GM19397 (cell line): Measurements from ENCODE around the gene SRGAP2C.
"Not testable (repeated sequence)": the region's sequence is repeated elsewhere in the genome, so short reads cannot be mapped to it uniquely, and the experiment has no call there.

Source experiments
- ATAC-seq: cut with Tn5 transposase; IDR thresholded peaks from one replicate; pipeline ENCODE4 v1.9.1; 2021; ENCODE audit warnings: mild to moderate bottlenecking, moderate library complexity; ENCODE audit not compliant: unreplicated experiment

The SRGAP2C gene

GRCh38 chr1:121321660-121322059 is 136.9 kb downstream of the SRGAP2C start:
- not testable (repeated sequence) for ATAC-seq

- ATAC-seq, result not testable (repeated sequence)
Observed at GRCh38 chr1:121324726-121325125, 140.0 kb downstream of the SRGAP2C start.

- ATAC-seq, result not testable (repeated sequence)
Observed at GRCh38 chr1:121332141-121332540, 147.4 kb downstream of the SRGAP2C start.

GRCh38 chr1:121332599-121333562 is 148.1 kb downstream of the SRGAP2C start:
- ATAC-seq, result not testable (repeated sequence)

GRCh38 chr1:121337958-121338357 is 153.2 kb downstream of the SRGAP2C start:
- ATAC-seq, result not testable (repeated sequence)

- ATAC-seq, result not testable (repeated sequence)
Observed at GRCh38 chr1:121339611-121340010, 154.8 kb downstream of the SRGAP2C start.

- not testable (repeated sequence) for ATAC-seq
Observed at GRCh38 chr1:121343311-121343906, 158.6 kb downstream of the SRGAP2C start.

- not testable (repeated sequence) for ATAC-seq
Observed at GRCh38 chr1:121344355-121344754, 159.6 kb downstream of the SRGAP2C start.

GRCh38 chr1:121346654-121347053 is 161.9 kb downstream of the SRGAP2C start:
- ATAC-seq, result not testable (repeated sequence)

- ATAC-seq, result not testable (repeated sequence)
Observed at GRCh38 chr1:121347476-121347875, 162.7 kb downstream of the SRGAP2C start.

GRCh38 chr1:121348115-121348514 is 163.3 kb downstream of the SRGAP2C start:
- not testable (repeated sequence) for ATAC-seq

GRCh38 chr1:121349332-121349967 is 164.7 kb downstream of the SRGAP2C start:
- ATAC-seq, result not testable (repeated sequence)

GRCh38 chr1:121355711-121356420 is 171.1 kb downstream of the SRGAP2C start:
- ATAC-seq, result not testable (repeated sequence)

- not testable (repeated sequence) for ATAC-seq
Observed at GRCh38 chr1:121356819-121357218, 172.0 kb downstream of the SRGAP2C start.

- ATAC-seq, result not testable (repeated sequence)
Observed at GRCh38 chr1:121360531-121360930, 175.8 kb downstream of the SRGAP2C start.

- ATAC-seq, result not testable (repeated sequence)
Observed at GRCh38 chr1:121361451-121362233, 176.9 kb downstream of the SRGAP2C start.

- not testable (repeated sequence) for ATAC-seq
Observed at GRCh38 chr1:121362234-121362883, 177.6 kb downstream of the SRGAP2C start.

GRCh38 chr1:121365316-121365715 is 180.5 kb downstream of the SRGAP2C start:
- ATAC-seq, result not testable (repeated sequence)

- not testable (repeated sequence) for ATAC-seq
Observed at GRCh38 chr1:121365723-121366122, 180.9 kb downstream of the SRGAP2C start.
